IMR-90 (cell line): Measurements from ENCODE around the gene HNRNPD.

Experiments used
- MAFK ChIP-seq: IDR thresholded peaks from 2 replicates; pipeline ENCODE4 v1.6.1; 2012; ENCODE audit warnings: low read depth, low read length, improper control_type of control experiment
- MAZ ChIP-seq: IDR thresholded peaks from 2 replicates; pipeline ENCODE4 v1.6.1; 2012; ENCODE audit warnings: low read depth, mild to moderate bottlenecking, low read length, improper control_type of control experiment, moderate library complexity, borderline replicate concordance
- POLR2A ChIP-seq: IDR thresholded peaks from 2 replicates; pipeline ENCODE4 v1.6.1; 2012; ENCODE audit warnings: mild to moderate bottlenecking, low read depth, low read length
- RAD21 ChIP-seq: IDR thresholded peaks from 2 replicates; pipeline ENCODE4 v1.6.1; 2012; ENCODE audit warnings: low read length, improper control_type of control experiment
- RCOR1 ChIP-seq: IDR thresholded peaks from 2 replicates; pipeline ENCODE4 v1.6.1; 2012; ENCODE audit warnings: mild to moderate bottlenecking, low read length, improper control_type of control experiment; ENCODE audit not compliant: insufficient replicate concordance
- SMC3 ChIP-seq: fragments of 150-350 bp; IDR thresholded peaks from 2 replicates; pipeline ENCODE4 v1.6.1; 2016; ENCODE audit warnings: low read depth, mild to moderate bottlenecking, antibody characterized with exemption, low read length, moderate library complexity
- USF2 ChIP-seq: fragments of 150-350 bp; IDR thresholded peaks from 2 replicates; pipeline ENCODE4 v1.6.1; 2017; ENCODE audit warnings: mild to moderate bottlenecking, antibody characterized with exemption, low read length, low read depth
- TF ChIP-seq, protein P1 (sequence below): conservative IDR thresholded peaks from 2 replicates; pipeline ENCODE4 v1.5.1; 2012; ENCODE audit warnings: mild to moderate bottlenecking, low read depth, low read length, improper control_type of control experiment
- TF ChIP-seq, protein P2 (sequence below): fragments of 150-350 bp; IDR thresholded peaks from 2 replicates; pipeline ENCODE4 v1.6.1; 2016; ENCODE audit warnings: low read depth, mild to moderate bottlenecking, low read length, moderate library complexity, borderline replicate concordance

DNA sequence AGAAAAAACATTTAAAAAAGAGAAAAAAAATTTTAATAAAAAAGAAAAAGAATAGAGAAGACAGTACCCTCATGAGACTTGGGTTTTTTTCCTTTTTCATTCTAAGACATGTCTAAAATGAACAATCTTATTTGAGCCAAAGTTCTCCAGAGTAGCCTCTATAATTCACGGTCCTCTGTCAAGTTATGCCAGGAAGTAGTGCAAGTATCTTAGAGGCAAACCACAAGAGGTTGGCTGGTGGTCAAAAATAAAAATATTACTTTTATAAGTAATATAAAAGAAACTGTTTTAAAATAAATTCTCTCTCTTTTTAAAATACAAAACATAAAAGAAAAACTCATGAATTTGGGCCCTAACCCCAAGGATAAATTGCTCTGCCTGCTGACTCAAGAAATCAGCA is 29.9 kb upstream of the HNRNPD start:
- TF ChIP-seq, protein P1, sequence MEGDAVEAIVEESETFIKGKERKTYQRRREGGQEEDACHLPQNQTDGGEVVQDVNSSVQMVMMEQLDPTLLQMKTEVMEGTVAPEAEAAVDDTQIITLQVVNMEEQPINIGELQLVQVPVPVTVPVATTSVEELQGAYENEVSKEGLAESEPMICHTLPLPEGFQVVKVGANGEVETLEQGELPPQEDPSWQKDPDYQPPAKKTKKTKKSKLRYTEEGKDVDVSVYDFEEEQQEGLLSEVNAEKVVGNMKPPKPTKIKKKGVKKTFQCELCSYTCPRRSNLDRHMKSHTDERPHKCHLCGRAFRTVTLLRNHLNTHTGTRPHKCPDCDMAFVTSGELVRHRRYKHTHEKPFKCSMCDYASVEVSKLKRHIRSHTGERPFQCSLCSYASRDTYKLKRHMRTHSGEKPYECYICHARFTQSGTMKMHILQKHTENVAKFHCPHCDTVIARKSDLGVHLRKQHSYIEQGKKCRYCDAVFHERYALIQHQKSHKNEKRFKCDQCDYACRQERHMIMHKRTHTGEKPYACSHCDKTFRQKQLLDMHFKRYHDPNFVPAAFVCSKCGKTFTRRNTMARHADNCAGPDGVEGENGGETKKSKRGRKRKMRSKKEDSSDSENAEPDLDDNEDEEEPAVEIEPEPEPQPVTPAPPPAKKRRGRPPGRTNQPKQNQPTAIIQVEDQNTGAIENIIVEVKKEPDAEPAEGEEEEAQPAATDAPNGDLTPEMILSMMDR = no peak
- TF ChIP-seq SMC3 (no peak), USF2 (no peak), MAFK (no peak), POLR2A (no peak), RAD21 (no peak), MAZ (no peak), RCOR1 (no peak)
- TF ChIP-seq, protein P2, sequence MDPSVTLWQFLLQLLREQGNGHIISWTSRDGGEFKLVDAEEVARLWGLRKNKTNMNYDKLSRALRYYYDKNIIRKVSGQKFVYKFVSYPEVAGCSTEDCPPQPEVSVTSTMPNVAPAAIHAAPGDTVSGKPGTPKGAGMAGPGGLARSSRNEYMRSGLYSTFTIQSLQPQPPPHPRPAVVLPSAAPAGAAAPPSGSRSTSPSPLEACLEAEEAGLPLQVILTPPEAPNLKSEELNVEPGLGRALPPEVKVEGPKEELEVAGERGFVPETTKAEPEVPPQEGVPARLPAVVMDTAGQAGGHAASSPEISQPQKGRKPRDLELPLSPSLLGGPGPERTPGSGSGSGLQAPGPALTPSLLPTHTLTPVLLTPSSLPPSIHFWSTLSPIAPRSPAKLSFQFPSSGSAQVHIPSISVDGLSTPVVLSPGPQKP = no peak
